ENCODE measurements around the gene PYURF. TPM values are rescaled to one million over a fixed set of nuclear protein-coding genes. Genes with fewer than 3 reads are reported as not detected.

The PYURF gene
- total RNA-seq, 1 donor from 2014 or later = 64.3 TPM

GRCh38 chr4:88477229-88477860 lies 46.2 kb downstream of the PYURF start:
- DNase-seq (ENCODE audit: low read depth, low spot score) = no peak
- H3K27ac Mint-ChIP-seq (ENCODE audit: unreplicated experiment) = no peak overlapping the region
- TF ChIP-seq CTCF (conservative IDR thresholded peaks at IDR 0.05) = no peak
- H3K9me3 Mint-ChIP-seq = peaks cover 2% of the 10 kb centered on the region
- peaks cover 12% of the 10 kb centered on the region for H3K4me1 Mint-ChIP-seq
- H3K27me3 Mint-ChIP-seq (ENCODE audit: low read depth) = no peaks in the 10 kb centered on the region
- no peak overlapping the region for H3K4me3 Mint-ChIP-seq
- no peaks in the 10 kb centered on the region for H3K36me3 Mint-ChIP-seq (ENCODE audit: low read depth)

Other genes with a start within 250 kb of the PYURF start
- gene PPM1K, start 239.2 kb downstream of the PYURF start, total RNA-seq = 17.6 TPM in 2 replicates
- gene HERC6, start 144.9 kb downstream of the PYURF start, total RNA-seq = 0.59 and 0.93 TPM in 2 replicates
- gene HERC5, start 66.7 kb downstream of the PYURF start, total RNA-seq = 1.7 and 1.8 TPM in 2 replicates
- gene HERC3, start 68.7 kb upstream of the PYURF start, total RNA-seq = 5.1 and 6.5 TPM in 2 replicates
- 6.7 and 7.5 TPM in 2 replicates for gene NAP1L5, start 174.1 kb upstream of the PYURF start, total RNA-seq